HG03060 (cell line): Measurements from ENCODE around the gene MEIS1.

Experiments used
- ATAC-seq: cut with Tn5 transposase; IDR thresholded peaks from one replicate; pipeline ENCODE4 v1.9.1; 2021; ENCODE audit warnings: low read depth, moderate number of reproducible peaks; ENCODE audit not compliant: unreplicated experiment

Gene MEIS1

DNA sequence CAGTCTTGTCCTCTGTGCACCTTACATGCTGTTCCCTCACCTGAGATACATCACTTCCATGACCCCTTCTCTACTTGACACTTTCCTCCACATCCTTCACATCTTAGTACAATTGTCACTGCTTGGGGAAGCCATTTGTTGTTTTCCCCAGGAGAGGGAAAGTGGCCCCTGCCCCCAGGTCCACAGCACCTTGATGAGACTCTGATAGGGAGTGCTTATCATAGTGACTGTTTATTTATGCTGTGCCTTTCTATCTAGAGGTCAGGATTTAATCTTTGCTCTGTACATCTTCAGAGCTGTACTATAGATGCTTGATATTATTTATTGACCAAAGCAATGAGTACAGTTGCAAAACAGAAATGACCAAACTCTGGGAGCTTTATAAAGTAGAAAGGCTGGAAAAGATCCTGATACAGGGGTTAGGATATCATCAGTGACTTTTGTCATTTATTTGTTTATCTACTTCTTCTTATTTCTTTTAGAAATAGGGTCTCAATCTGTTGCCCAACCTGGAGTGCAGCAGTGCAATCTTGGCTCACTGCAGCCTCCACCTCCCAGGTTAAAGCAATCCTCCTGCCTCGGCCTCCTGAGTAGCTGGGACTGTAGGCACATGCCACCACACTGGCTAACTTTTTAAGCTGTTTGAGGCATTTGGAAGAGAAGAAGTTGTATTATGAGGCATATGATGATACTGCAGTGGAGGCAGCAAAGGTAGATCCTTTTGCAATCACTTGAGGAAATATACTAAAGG is 94.2 kb downstream of the MEIS1 start:
- no peak for ATAC-seq

DNA sequence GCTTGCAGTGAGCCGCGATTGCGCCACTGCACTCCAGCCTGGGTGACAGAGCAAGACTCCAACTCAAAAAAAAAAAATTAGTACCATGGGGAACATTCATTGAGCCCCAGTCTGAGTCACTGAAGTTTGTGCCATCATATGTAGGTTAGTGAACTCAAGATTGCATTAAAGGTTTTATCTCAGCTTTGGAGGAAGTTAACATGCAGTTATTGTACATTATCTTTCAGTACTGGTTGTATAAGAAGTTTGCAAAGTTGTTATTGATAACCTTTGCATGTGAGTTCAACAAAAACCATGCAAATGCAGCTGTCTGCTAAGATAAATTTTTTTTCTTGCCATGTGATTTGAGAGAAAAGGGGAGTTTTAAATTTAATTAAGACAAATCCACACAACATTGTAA is 95.7 kb downstream of the MEIS1 start:
- ATAC-seq, result no peak

DNA sequence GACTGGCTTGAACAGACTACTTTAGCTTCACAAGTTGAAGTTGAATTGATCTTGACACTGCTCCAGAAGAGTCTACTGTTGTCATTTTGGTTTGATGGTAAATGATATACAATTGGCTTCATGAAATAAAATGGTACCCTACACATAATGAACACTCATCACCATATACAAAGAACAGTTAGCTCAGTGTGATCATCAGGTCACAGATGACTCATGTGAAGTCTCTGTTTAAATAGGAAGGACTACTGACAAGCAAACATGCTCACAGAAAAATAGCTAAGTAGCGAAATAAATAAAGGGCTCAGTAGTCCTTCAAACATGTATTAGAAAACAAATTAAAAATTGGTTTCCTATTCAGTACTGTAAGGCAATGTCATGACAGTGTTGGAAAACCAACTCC is 96.2 kb downstream of the MEIS1 start:
- no peak for ATAC-seq

DNA sequence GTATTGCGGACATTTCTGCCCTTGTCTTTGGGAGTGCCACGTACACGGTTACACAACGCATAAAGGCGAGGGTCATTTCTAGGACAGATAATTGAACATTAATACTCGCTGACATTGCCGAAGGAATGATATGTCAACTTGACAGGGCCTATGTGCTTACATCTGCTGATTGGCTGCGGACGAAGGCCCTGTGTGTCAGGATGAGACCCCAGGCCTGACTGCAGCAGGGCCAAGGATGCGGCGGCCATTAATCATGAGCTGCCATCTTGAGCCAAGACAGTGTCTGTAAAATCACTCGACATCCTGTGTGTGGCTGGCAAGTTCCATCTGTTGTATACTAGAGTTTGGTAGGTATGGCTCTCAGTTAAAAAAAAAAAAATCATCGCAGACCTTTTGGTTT is 96.6 kb downstream of the MEIS1 start:
- no peak for ATAC-seq

DNA sequence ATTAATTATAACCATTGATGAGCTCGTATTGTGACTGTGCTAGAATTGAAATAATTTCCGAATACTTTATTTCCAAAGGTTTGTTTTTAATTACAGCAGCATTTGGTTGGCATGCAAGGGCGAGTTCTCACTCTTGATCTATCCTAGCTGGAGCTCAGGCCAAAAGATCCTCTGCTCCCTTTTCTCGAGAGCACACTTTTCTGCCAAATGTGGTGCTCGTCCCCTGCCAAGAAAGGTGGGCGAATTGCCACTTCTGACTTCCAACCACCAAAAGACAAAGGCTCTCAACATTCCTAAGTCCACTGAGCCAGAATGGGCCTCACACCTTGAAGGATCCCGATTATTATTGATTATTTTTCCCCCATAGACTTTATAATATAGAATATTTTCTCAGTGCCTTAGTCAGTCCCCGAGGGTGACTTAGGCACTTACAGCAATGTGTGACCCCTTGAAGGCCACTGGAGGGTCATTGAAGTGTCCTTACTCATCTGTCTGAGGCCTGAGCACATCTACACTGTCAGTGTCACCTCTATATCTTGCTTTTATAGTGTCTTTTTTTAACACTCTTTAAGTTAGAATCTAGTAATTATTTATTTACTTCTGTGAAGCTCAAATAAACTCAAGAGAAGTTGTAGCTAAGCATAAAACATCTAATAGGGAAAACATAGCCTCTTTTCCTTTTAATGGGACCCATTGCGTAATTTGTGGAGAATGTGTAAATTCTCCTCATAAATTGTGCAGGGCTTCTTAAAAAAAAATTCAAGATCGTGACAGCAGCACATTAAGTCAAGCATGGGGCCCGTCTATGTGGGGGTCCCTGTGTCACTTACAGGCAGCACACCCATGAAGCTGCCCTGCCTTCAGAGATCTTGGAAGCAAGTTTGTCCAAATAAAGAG is 98.3 kb downstream of the MEIS1 start:
- no peak for ATAC-seq

DNA sequence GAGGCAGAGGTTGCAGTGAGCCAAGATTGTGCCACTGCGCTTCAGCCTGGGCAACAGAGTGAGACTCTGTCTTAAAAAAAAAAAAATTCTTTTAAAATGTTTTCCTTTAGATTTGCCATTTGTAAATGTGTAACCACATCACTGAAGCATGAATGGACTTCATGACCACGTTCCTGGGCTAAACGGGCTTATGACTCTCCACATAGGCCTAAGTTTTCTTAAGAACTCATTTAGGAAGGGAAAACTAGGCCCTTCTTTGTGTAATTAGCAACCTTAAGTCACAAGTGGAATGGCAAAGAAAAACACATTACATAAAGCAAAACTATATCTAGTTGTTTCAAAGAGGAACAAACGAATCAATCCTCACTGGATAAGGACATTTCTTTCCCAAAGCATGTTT is 99.5 kb downstream of the MEIS1 start:
- no peak for ATAC-seq

DNA sequence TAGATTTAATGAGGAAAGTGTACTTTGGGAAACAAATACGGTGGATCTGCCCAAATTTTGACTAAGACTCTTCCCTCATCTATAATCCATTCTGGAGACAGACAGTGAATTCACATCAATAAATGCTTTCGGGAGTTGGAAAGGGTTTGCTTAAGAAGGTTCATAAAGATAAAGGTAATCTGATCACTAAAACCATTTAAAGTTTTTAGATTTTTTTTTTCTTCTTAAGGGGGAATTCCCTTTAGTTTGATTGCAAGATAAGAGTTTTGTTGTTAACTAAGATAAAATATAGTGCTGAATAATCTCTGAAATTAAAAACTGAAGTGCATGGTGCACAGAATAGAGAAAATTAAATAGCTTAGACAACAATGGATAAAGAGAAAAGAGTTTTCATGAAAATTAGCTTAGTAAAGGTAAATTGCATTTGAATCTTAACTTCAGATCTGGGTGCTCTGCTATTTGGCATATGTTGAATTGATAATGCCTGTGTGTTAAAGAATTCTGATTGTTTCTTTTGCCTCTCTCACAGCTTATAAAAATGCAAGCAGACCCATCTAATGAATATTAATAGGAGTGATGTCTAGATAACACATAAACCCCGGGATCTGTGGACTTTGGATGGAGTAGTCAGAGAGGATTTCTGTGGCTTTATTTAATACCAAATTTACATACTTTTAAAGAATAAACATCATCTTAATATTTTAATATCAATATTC is 100.8 kb downstream of the MEIS1 start:
- ATAC-seq, result no peak

DNA sequence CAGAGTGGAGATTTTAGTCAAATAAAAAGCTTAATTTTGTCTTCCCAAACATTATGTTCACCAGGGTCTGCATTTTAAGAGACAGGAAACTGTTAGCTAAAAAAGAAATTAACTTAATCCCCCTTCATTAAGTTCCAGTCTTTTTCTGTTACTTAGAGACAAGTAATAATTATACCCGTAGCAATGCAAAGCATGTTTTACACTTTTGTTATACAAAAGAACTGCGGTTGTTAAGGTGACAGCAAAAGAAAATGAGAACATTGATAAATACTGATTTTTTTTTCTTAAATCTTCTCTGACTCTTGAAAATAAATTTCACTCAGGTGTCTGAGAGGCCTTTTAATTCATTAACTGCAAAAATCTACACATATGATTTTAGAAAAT is 101.4 kb downstream of the MEIS1 start:
- no peak for ATAC-seq

DNA sequence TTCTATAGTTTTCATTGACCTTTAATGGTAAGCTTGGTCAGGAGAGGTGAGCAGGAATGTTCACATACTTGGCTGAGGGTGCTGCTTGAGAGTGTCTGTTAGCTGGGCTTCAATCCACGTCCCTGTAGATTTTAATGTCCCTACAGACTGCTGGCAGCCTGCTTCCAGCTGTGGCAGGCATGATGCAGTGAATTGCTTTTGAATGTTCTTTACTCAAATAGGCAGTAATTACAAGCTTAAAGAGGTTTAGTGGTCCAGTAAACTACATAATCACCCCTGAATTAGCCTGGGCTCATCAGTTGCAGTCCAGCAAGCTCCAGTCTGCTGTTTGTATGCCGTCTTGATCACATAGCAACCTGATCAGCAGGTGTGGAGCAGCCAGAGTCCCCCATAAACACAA is 102.1 kb downstream of the MEIS1 start:
- no peak for ATAC-seq

DNA sequence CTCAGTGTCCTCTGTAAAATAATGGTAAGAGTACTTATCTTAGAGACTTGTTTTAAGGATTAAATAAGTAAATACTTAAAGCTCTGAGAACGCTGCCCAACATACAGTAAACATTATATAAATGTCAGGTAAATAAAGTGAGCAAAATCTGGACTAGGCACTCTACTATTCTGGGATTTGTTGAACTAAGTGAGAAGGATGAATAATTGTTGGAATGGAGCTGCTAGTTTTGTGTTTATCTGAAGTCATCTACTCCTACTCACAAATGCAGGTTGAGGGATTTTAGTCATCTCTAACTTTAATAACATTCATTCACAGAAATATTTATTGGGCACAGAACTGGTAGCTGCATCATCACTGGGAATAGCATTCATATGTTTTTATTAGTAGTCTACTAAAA is 103.4 kb downstream of the MEIS1 start:
- ATAC-seq, result no peak

DNA sequence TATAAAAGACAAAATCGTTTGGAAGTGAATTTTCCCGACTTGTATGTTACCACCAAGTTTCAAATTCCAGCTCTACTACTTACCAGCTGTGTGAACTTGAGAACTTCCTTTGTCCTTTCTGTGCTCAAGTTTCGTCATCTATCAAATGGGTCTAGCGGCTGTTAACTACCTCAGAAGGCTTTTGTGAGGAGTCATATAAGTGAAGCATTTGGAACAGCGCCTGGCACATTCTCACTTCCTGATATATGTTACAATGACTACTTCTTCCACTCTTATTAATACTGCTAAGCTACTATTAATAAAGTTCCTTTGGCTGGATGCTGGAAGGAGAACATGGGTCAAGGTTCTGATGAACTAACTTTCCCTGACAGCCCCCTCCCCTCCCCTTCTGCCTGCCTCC is 104.5 kb downstream of the MEIS1 start:
- ATAC-seq, result no peak

DNA sequence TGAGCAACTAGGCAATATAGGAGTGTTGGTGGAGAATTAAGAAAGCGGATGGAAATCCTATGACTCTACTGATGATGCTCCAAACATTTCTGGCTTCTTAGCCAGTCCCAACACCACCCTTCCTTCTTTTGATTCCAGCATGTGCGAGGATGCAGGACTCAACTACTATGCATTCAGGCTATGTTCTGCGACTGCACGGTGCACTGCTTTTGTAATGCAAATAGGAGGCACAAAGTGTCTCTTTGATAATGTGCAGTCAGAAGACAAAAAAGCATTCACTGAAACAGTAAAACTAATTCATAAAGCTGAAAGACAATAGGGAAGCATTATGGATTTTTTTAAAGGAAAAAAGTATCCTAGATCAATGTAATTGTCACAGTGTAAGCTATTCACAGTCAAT is 106.7 kb downstream of the MEIS1 start:
- ATAC-seq, result no peak

DNA sequence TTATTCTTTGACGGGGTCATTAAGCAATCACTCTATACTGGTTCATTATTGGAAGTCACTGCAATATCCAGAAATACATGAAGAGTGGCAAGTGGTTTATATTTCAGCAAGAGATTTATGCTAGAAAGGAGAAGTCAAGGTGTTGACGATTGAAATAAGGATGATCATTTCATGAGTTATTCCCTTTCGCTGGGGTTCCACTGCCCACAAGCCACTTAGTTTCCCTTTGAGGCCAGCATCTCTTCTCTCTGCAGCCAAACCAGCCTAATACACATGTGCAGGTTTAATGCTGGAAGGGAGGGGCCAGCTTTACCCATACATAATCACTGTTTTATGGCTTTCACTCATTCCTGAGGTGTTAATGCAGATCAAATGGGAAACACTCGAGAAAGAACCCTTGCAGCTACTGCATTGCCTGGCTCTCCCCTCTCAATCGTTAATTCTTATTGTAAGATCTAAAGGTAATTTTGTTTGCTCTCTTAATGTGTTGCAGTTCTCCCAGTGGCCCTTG is 108.4 kb downstream of the MEIS1 start:
- no peak for ATAC-seq

DNA sequence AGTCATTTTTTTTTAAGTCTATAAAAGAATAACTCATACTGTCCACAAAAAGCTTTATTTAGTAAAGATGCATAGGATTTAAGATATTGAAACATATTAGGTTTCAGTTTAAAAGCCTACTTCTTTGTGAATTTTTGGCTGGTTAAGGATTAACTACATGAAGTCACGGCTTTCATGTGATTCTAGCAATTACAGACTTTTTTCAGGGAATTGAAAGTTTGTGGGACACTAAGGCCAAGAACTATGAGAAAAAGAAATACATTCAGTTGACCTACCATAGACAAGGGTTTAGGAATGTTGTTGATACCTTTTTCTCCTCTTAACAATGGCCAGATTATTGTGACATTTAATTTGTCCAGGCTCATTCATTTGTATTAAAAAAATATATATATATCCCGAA is 109.3 kb downstream of the MEIS1 start:
- no peak for ATAC-seq

DNA sequence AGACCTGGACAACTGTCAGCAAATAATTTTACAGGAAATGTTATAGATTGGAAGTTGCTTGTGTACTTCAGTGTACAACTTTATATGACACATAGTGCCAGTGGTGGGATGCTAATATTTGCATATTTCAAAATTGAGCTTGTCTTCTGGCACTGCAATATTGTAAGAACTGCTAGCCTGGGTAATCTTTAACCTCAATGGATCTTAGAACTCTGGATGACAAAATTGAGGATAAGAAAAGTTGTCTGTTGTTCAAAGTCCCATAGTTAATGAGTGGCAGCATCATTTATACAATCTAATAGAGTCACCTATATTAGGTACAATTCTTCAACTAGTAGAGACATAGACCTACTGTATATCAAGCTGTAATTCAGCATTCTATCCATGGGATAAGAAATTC is 110.3 kb downstream of the MEIS1 start:
- ATAC-seq, result no peak

DNA sequence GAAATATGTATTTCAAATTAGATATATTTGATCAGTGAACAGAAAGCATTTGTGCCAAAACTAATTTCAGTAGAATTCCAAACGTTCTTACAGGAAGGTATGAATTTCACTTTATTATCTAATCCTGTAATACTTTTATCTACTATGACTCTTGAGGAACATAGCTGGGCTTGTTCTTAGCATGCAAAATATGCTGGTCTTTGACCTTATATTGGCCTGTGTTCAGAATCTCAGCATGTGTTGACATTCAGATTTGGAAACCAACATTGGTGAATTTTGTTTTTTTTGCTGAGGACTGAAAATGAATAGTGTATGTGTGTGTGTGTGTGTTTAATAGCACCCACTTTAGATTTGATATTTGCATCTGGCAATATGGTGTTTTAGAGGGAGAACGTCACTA is 112.2 kb downstream of the MEIS1 start:
- no peak for ATAC-seq

DNA sequence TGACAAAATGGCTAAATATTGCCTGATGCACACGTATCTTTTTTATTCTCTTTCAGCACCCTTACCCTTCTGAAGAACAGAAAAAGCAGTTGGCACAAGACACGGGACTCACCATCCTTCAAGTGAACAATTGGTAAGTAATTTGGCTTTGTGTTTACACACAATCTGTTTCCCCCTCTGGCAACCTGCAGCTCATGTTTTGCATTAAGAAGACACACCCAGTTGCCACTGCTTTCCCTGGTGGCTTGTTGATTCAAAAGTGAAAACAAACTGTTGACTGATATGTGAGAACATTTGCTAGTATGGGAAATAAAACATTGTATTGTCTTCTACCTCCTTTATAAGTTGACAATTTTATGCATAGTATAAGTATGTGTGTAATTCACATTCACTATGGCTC is 113.0 kb downstream of the MEIS1 start:
- ATAC-seq, result no peak

DNA sequence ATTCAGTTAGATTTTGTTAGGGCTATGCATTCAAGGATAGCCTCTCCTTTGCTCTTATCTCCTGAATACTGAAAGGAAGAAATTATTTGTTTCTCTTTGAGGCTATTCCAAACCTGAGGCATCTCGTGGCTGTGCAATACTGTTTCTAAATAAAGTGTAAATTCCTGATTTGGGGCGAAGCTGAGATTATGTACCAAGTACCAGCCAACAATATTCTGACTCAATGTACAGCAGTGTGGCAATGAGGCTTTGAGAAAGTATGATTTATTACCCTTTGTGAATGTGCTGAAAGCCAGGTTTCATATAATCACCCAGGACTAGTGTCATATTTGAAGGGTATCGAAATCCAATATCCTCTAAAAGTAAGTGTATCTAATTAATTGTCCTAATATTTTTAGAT is 113.5 kb downstream of the MEIS1 start:
- no peak for ATAC-seq

DNA sequence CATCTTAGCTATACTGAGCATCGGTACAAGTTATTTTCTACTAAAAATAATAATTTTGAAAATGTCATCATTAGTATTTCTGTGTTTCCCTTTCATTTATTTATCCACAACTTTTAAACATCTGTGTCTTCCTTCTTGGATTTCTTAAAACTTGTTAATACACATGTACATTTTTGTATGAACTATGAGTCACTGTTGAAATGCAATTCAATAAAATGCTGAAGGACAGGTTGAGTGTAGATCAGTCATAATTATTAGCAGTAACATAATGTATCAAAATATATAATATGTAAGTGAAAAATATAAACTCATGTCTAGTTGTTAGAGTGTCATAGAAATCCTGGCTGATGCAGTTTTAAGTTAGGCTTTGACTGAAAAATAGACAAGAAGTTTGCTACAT is 115.9 kb downstream of the MEIS1 start:
- no peak for ATAC-seq

DNA sequence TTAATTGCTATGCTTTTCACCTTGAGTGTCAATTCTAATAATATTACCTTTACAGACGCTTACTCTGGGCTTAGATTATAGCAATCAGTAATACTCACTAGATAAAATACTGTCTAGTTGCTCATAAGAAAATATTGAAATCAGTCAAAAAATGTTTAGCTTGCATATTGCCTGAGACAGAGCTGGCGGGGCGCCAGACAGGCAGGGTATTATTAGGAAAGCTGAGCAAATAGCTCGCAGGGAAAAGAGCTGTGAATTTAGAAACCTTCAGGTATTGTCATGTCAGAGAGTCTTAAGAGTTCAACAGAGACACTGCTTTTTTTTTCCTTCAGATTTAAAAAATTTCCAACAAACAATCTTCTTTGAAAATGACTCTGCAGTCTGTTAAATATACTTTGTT is 118.4 kb downstream of the MEIS1 start:
- ATAC-seq, result no peak

DNA sequence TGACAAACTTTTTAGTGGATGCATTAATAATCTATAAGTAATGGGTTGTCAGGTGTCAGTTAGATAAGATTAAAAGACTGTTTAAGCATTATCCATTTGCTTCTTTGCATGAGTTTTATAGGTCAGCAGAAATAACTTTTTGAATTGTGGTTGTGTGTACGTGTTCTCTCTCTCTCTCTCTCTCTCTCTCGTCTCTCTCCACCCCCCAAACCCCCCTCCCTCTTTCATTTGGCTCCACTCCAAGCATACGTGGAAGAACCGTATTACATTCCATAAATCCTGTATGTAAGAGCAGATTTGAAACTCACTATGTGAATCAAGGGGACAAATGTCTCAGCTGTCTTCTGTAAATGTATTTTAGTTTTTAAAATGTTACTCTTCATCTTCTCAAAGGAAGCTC is 120.2 kb downstream of the MEIS1 start:
- ATAC-seq, result no peak
